Measurements from ENCODE around the gene TAS2R10. TPM values are rescaled to one million over a fixed set of nuclear protein-coding genes. Genes with fewer than 3 reads are reported as not detected.

The TAS2R10 gene
- polyA plus RNA-seq, 1 of the 3 experiments (the other 2 are of a cell fraction) = 0.21 TPM

DNA sequence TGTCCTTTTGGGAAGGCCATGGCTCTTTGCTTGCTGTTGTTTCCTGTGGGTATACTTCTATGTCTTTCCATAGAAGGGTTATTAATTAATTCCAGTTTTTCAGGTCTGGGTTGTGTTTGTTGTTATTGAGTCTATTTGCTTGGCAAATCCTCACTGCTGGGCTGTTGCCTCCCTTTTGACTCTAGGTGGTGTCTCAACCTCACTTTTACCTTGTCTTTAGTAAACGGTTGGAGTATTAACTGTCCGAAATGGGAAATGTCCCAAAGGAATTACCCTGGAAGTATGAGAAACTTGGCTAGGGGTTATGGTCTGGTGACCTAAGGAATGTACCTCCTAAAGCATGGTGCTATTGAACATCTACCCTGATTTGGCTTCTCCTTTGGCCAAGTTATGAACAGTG is 41.2 kb upstream of the TAS2R10 start:
- H3K27me3 ChIP-seq (ENCODE audit: insufficient read depth) = no peaks in the 10 kb centered on the region
- no peak overlapping the region for H3K4me3 ChIP-seq (ENCODE audit: low read depth in 2 of 2, low read length in 1 of 2)
- H3F3A ChIP-seq (replicated peaks; ENCODE audit: insufficient read depth) = no peaks in the 10 kb centered on the region
- H3K4me2 ChIP-seq = no peak overlapping the region
- peaks cover under 1 to 4% of the 10 kb centered on the region in 2 experiments for H3K36me3 ChIP-seq (replicated peaks in 1 of 2; ENCODE audit: control insufficient read depth in 1 of 2, insufficient read depth in 2 of 2, low read length in 1 of 2)
- 0 out of 2 replicates have a peak, but pooled peaks cover 6% of the 10 kb centered on the region for H3K9me3 ChIP-seq
- no peaks in the 10 kb centered on the region for H3K9me2 ChIP-seq
- no peak for TF ChIP-seq POLR2AphosphoS5 (IDR thresholded peaks at IDR 0.05; ENCODE audit: low read depth, low read length)
- TF ChIP-seq JUND (IDR thresholded peaks at IDR 0.05) = no peak
- 92% methylated on average over 2 of the region's 2 CpGs for WGBS (ENCODE audit: low lambda C conversion rate)
- ChIA-PET CTCF (interaction anchor here (0.9 kb wide), 1 partner anchor 332 kb away, joined by 3 read pairs; no protein-coding TSS in a partner anchor), POLR2A (no interaction called here)
- H4K20me1 ChIP-seq (ENCODE audit: insufficient read depth) = no peaks in the 10 kb centered on the region; the same call in 1 of the 2 replicates
- no peak overlapping the region for H3K9ac ChIP-seq
- no peaks in the 10 kb centered on the region for H3K79me2 ChIP-seq (ENCODE audit: insufficient read depth)
- H2AFZ ChIP-seq (ENCODE audit: low read depth) = no peak overlapping the region
- H3K4me1 ChIP-seq (ENCODE audit: control insufficient read depth in 1 of 2, insufficient read depth in 2 of 2, low read depth in 1 of 2, low read length in 1 of 2) = no peaks in the 10 kb centered on the region
- DNase-seq = no peak
- H3K27ac ChIP-seq (ENCODE audit: low read depth in 2 of 2, low read length in 1 of 2) = no peak overlapping the region

- no peak for DNase-seq
- Histone ChIP-seq H3K9me2 (no peaks in the 10 kb centered on the region), H3K4me2 (no peak overlapping the region), H3K4me1 (ENCODE audit: control insufficient read depth in 1 of 2, insufficient read depth in 2 of 2, low read depth in 1 of 2, low read length in 1 of 2) (no peaks in the 10 kb centered on the region), H3F3A (replicated peaks; ENCODE audit: insufficient read depth) (no peaks in the 10 kb centered on the region), H3K27me3 (ENCODE audit: insufficient read depth) (no peaks in the 10 kb centered on the region), H3K9me3 (0 out of 2 replicates have a peak, but pooled peaks cover 9% of the 10 kb centered on the region), H3K27ac (ENCODE audit: low read depth in 2 of 2, low read length in 1 of 2) (no peak overlapping the region), H2AFZ (ENCODE audit: low read depth) (no peak overlapping the region), H3K9ac (no peak overlapping the region), H3K79me2 (ENCODE audit: insufficient read depth) (no peaks in the 10 kb centered on the region), H3K4me3 (ENCODE audit: low read depth in 2 of 2, low read length in 1 of 2) (no peak overlapping the region), H4K20me1 (ENCODE audit: insufficient read depth) (no peaks in the 10 kb centered on the region; the same call in 1 of the 2 replicates), H3K36me3 (replicated peaks in 1 of 2; ENCODE audit: control insufficient read depth in 1 of 2, insufficient read depth in 2 of 2, low read length in 1 of 2) (peaks cover 4 to 5% of the 10 kb centered on the region in 2 experiments)
- CTCF ChIA-PET = no interaction called here
- 91% methylated on average over 2 of the region's 2 CpGs for WGBS (ENCODE audit: low lambda C conversion rate)
- TF ChIP-seq RAD21 (IDR thresholded peaks at IDR 0.05; ENCODE audit: low read length) = no peak
- TF ChIP-seq SIN3A (IDR thresholded peaks at IDR 0.05; ENCODE audit: borderline replicate concordance, low read depth, low read length) = no peak
- no peak for TF ChIP-seq TEAD4 (IDR thresholded peaks at IDR 0.05; ENCODE audit: borderline replicate concordance, insufficient read depth)
- no peak for TF ChIP-seq GATA2 (CRISPR knock-in tag; IDR thresholded peaks at IDR 0.05)
- TF ChIP-seq USF2 (IDR thresholded peaks at IDR 0.05; ENCODE audit: borderline replicate concordance, low read depth, low read length) = no peak
- TF ChIP-seq, protein P1, sequence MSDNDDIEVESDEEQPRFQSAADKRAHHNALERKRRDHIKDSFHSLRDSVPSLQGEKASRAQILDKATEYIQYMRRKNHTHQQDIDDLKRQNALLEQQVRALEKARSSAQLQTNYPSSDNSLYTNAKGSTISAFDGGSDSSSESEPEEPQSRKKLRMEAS (IDR thresholded peaks at IDR 0.05; ENCODE audit: low read depth) = no peak
- no peak for TF ChIP-seq NRF1 (IDR thresholded peaks at IDR 0.05; ENCODE audit: low read depth, low read length)
- TF ChIP-seq, protein P2, sequence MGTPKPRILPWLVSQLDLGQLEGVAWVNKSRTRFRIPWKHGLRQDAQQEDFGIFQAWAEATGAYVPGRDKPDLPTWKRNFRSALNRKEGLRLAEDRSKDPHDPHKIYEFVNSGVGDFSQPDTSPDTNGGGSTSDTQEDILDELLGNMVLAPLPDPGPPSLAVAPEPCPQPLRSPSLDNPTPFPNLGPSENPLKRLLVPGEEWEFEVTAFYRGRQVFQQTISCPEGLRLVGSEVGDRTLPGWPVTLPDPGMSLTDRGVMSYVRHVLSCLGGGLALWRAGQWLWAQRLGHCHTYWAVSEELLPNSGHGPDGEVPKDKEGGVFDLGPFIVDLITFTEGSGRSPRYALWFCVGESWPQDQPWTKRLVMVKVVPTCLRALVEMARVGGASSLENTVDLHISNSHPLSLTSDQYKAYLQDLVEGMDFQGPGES (IDR thresholded peaks at IDR 0.05; ENCODE audit: low read depth, low read length) = no peak
- TF ChIP-seq FOXM1 (IDR thresholded peaks at IDR 0.05; ENCODE audit: low read depth) = no peak
- no peak for TF ChIP-seq TAF1 (IDR thresholded peaks at IDR 0.05; ENCODE audit: borderline replicate concordance, low read depth, low read length)
- no peak for TF ChIP-seq NFIC (IDR thresholded peaks at IDR 0.05; ENCODE audit: borderline replicate concordance)
- TF ChIP-seq, protein P3, sequence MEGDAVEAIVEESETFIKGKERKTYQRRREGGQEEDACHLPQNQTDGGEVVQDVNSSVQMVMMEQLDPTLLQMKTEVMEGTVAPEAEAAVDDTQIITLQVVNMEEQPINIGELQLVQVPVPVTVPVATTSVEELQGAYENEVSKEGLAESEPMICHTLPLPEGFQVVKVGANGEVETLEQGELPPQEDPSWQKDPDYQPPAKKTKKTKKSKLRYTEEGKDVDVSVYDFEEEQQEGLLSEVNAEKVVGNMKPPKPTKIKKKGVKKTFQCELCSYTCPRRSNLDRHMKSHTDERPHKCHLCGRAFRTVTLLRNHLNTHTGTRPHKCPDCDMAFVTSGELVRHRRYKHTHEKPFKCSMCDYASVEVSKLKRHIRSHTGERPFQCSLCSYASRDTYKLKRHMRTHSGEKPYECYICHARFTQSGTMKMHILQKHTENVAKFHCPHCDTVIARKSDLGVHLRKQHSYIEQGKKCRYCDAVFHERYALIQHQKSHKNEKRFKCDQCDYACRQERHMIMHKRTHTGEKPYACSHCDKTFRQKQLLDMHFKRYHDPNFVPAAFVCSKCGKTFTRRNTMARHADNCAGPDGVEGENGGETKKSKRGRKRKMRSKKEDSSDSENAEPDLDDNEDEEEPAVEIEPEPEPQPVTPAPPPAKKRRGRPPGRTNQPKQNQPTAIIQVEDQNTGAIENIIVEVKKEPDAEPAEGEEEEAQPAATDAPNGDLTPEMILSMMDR (IDR thresholded peaks at IDR 0.05) = no peak
- no peak for TF ChIP-seq FOXJ3 (CRISPR knock-in tag; IDR thresholded peaks at IDR 0.05)
- TF ChIP-seq REST (IDR thresholded peaks at IDR 0.05; ENCODE audit: low read depth, low read length) = no peak
- TF ChIP-seq EP300 (IDR thresholded peaks at IDR 0.05; ENCODE audit: borderline replicate concordance in 1 of 2, low read depth in 1 of 2, low read length in 1 of 2) = no peak
- no peak for TF ChIP-seq JUND (IDR thresholded peaks at IDR 0.05)
- POLR2A ChIA-PET = no interaction called here
These were observed 37.5 kb upstream of the TAS2R10 start for GRCh38 chr12:10863512-10864218.
